ENCODE results near the gene CTNNA2.

Gene CTNNA2

GRCh38 chr2:80014637-80015036, 501.8 kb downstream of the CTNNA2 start:
- Histone ChIP-seq H3K9me3 (ENCODE audit: insufficient read depth, low read length) (no peaks in the 10 kb centered on the region), H3K9ac (ENCODE audit: low read length) (no peak overlapping the region), H3K4me1 (ENCODE audit: low read length) (no peaks in the 10 kb centered on the region), H2AFZ (ENCODE audit: low read depth, low read length) (no peak overlapping the region), H4K20me1 (ENCODE audit: insufficient read depth, low read length) (no peaks in the 10 kb centered on the region), H3K4me3 (ENCODE audit: low read length) (no peak overlapping the region), H3K79me2 (ENCODE audit: low read length) (no peaks in the 10 kb centered on the region), H3K27ac (ENCODE audit: low read length) (no peak overlapping the region), H3K27me3 (ENCODE audit: low read depth, low read length) (no peaks in the 10 kb centered on the region), H3K36me3 (replicated peaks; ENCODE audit: low read depth, low read length) (no peaks in the 10 kb centered on the region), H3K4me2 (ENCODE audit: low read length) (no peak overlapping the region)
- no peak for TF ChIP-seq EZH2phosphoT487 (IDR thresholded peaks at IDR 0.05; ENCODE audit: low read depth)

GRCh38 chr2:80016171-80016570, 503.3 kb downstream of the CTNNA2 start:
- H3K36me3 ChIP-seq (replicated peaks; ENCODE audit: low read depth, low read length) = no peaks in the 10 kb centered on the region
- TF ChIP-seq EZH2phosphoT487 (IDR thresholded peaks at IDR 0.05; ENCODE audit: low read depth) (no peak), CTCF (IDR thresholded peaks at IDR 0.05; ENCODE audit: low read depth, low read length) (no peak)
- no peaks in the 10 kb centered on the region for H3K4me1 ChIP-seq (ENCODE audit: low read length)
- H3K4me3 ChIP-seq (ENCODE audit: low read length) = no peak overlapping the region
- H3K9ac ChIP-seq (ENCODE audit: low read length) = no peak overlapping the region
- H3K27ac ChIP-seq (ENCODE audit: low read length) = no peak overlapping the region
- H3K27me3 ChIP-seq (ENCODE audit: low read depth, low read length) = no peaks in the 10 kb centered on the region
- no peak overlapping the region for H2AFZ ChIP-seq (ENCODE audit: low read depth, low read length)
- H3K79me2 ChIP-seq (ENCODE audit: low read length) = no peaks in the 10 kb centered on the region
- no peaks in the 10 kb centered on the region for H3K9me3 ChIP-seq (ENCODE audit: insufficient read depth, low read length)
- H4K20me1 ChIP-seq (ENCODE audit: insufficient read depth, low read length) = no peaks in the 10 kb centered on the region
- H3K4me2 ChIP-seq (ENCODE audit: low read length) = no peak overlapping the region

- Histone ChIP-seq H3K9ac (ENCODE audit: low read length) (no peak overlapping the region), H3K36me3 (replicated peaks; ENCODE audit: low read depth, low read length) (no peaks in the 10 kb centered on the region), H3K4me2 (ENCODE audit: low read length) (no peak overlapping the region), H3K27me3 (ENCODE audit: low read depth, low read length) (no peaks in the 10 kb centered on the region), H3K4me1 (ENCODE audit: low read length) (no peaks in the 10 kb centered on the region), H4K20me1 (ENCODE audit: insufficient read depth, low read length) (no peaks in the 10 kb centered on the region), H2AFZ (ENCODE audit: low read depth, low read length) (no peak overlapping the region), H3K79me2 (ENCODE audit: low read length) (no peaks in the 10 kb centered on the region), H3K27ac (ENCODE audit: low read length) (no peak overlapping the region), H3K9me3 (ENCODE audit: insufficient read depth, low read length) (no peaks in the 10 kb centered on the region), H3K4me3 (ENCODE audit: low read length) (no peak overlapping the region)
- no peak for TF ChIP-seq EZH2phosphoT487 (IDR thresholded peaks at IDR 0.05; ENCODE audit: low read depth)
- no peak for TF ChIP-seq CTCF (IDR thresholded peaks at IDR 0.05; ENCODE audit: low read depth, low read length)
Observed at GRCh38 chr2:80019571-80020460, 507.0 kb downstream of the CTNNA2 start.

GRCh38 chr2:80022018-80022417, 509.2 kb downstream of the CTNNA2 start:
- no peak overlapping the region for H3K4me3 ChIP-seq (ENCODE audit: low read length)
- no peaks in the 10 kb centered on the region for H3K27me3 ChIP-seq (ENCODE audit: low read depth, low read length)
- H3K36me3 ChIP-seq (replicated peaks; ENCODE audit: low read depth, low read length) = no peaks in the 10 kb centered on the region
- no peak overlapping the region for H3K9ac ChIP-seq (ENCODE audit: low read length)
- TF ChIP-seq EZH2phosphoT487 (IDR thresholded peaks at IDR 0.05; ENCODE audit: low read depth) = no peak
- H3K4me1 ChIP-seq (ENCODE audit: low read length) = no peaks in the 10 kb centered on the region
- no peak overlapping the region for H2AFZ ChIP-seq (ENCODE audit: low read depth, low read length)
- no peak overlapping the region for H3K4me2 ChIP-seq (ENCODE audit: low read length)
- H4K20me1 ChIP-seq (ENCODE audit: insufficient read depth, low read length) = no peaks in the 10 kb centered on the region
- no peaks in the 10 kb centered on the region for H3K79me2 ChIP-seq (ENCODE audit: low read length)
- H3K27ac ChIP-seq (ENCODE audit: low read length) = no peak overlapping the region
- H3K9me3 ChIP-seq (ENCODE audit: insufficient read depth, low read length) = no peaks in the 10 kb centered on the region

GRCh38 chr2:80026040-80026729, 513.3 kb downstream of the CTNNA2 start:
- Histone ChIP-seq H2AFZ (ENCODE audit: low read depth, low read length) (no peak overlapping the region), H3K9me3 (ENCODE audit: insufficient read depth, low read length) (no peaks in the 10 kb centered on the region), H3K4me2 (ENCODE audit: low read length) (no peak overlapping the region), H4K20me1 (ENCODE audit: insufficient read depth, low read length) (no peaks in the 10 kb centered on the region), H3K36me3 (replicated peaks; ENCODE audit: low read depth, low read length) (no peaks in the 10 kb centered on the region), H3K9ac (ENCODE audit: low read length) (no peak overlapping the region), H3K4me1 (ENCODE audit: low read length) (peaks cover 3% of the 10 kb centered on the region), H3K79me2 (ENCODE audit: low read length) (no peaks in the 10 kb centered on the region), H3K27me3 (ENCODE audit: low read depth, low read length) (no peaks in the 10 kb centered on the region), H3K4me3 (ENCODE audit: low read length) (no peak overlapping the region), H3K27ac (ENCODE audit: low read length) (no peak overlapping the region)
- TF ChIP-seq CTCF (IDR thresholded peaks at IDR 0.05; ENCODE audit: low read depth, low read length) (no peak), EZH2phosphoT487 (IDR thresholded peaks at IDR 0.05; ENCODE audit: low read depth) (no peak)

Data from OCI-LY3 (cell line).